CD14-positive monocyte (primary cell): ENCODE data around the gene MTHFS. TPM values are rescaled to one million over a fixed set of nuclear protein-coding genes. Genes with fewer than 3 reads are reported as not detected.

Source experiments
- DNase-seq, 3 donors: peaks; one replicate each; pipeline ENCODE4 v3.0.0-alpha.2; 2011 to 2022
- H2AFZ ChIP-seq: 2 replicates; pipeline ENCODE4 v1.6.0; 2012; ENCODE audit warnings: mild to moderate bottlenecking, low read depth, low read length, inconsistent platforms; ENCODE audit not compliant: insufficient read depth, poor library complexity, severe bottlenecking
- H3K27ac ChIP-seq, 2 donors: 1 replicate in 1 of 2; 2 replicates in 1 of 2; pipeline ENCODE4 v1.5.1; 2012 to 2013; ENCODE audit warnings: low read length in 2 of 2, control low read depth in 1 of 2, inconsistent platforms in 1 of 2, low read depth in 1 of 2, mild to moderate bottlenecking in 1 of 2
- H3K27me3 ChIP-seq, 2 donors: one replicate each; pipeline versions ENCODE4 v1.6.0 to v1.6.1; 2011 to 2013; ENCODE audit warnings: low read length in 2 of 2; ENCODE audit not compliant: control insufficient read depth in 2 of 2, insufficient read depth in 2 of 2
- H3K36me3 ChIP-seq, 2 donors: replicated peaks in 1 of 2; 1 replicate in 1 of 2; 2 replicates in 1 of 2; pipeline versions ENCODE4 v1.5.1 to v1.6.1; 2012 to 2013; ENCODE audit warnings: low read length in 2 of 2, control low read depth in 1 of 2, inconsistent platforms in 1 of 2, mild to moderate bottlenecking in 1 of 2; ENCODE audit not compliant: insufficient read depth in 2 of 2, control insufficient read depth in 1 of 2
- H3K4me1 ChIP-seq, 2 donors: 1 replicate in 1 of 2; 2 replicates in 1 of 2; pipeline versions ENCODE4 v1.5.1 to v1.6.1; 2012 to 2013; ENCODE audit warnings: low read length in 2 of 2, control low read depth in 1 of 2, inconsistent platforms in 1 of 2, mild to moderate bottlenecking in 1 of 2, moderate library complexity in 1 of 2; ENCODE audit not compliant: insufficient read depth in 2 of 2, control insufficient read depth in 1 of 2
- H3K4me2 ChIP-seq: replicated peaks from 2 replicates; pipeline ENCODE3; 2012; ENCODE audit warnings: low read length, moderate library complexity, mild to moderate bottlenecking; ENCODE audit not compliant: poor library complexity, severe bottlenecking; ENCODE audit errors: extremely low read depth
- H3K4me3 ChIP-seq, 3 experiments: fragments of 200-600 bp in 1 of 3; sonication (generic) in 1 of 3; replicated peaks in 1 of 3; 1 replicate in 2 of 3; 2 replicates in 1 of 3; pipeline ENCODE4 v1.5.1; 2011 to 2013; ENCODE audit warnings: low read length in 3 of 3, mild to moderate bottlenecking in 3 of 3, control low read depth in 2 of 3, low read depth in 2 of 3, inconsistent platforms in 1 of 3, moderate library complexity in 1 of 3
- H3K79me2 ChIP-seq: 2 replicates; pipeline ENCODE4 v1.6.0; 2012; ENCODE audit warnings: mild to moderate bottlenecking, control low read depth, inconsistent platforms, low read length, moderate library complexity; ENCODE audit not compliant: insufficient read depth
- H3K9ac ChIP-seq: 2 replicates; pipeline ENCODE4 v1.6.0; 2017; ENCODE audit warnings: low read length, mild to moderate bottlenecking; ENCODE audit not compliant: insufficient read depth, poor library complexity, severe bottlenecking
- H3K9me3 ChIP-seq, 2 donors: replicated peaks in 1 of 2; 1 replicate in 1 of 2; 2 replicates in 1 of 2; pipeline versions ENCODE4 v1.5.1 to v1.6.1; 2012 to 2013; ENCODE audit warnings: low read length in 2 of 2, control low read depth in 1 of 2; ENCODE audit not compliant: control insufficient read depth in 1 of 2, insufficient read depth in 1 of 2
- H4K20me1 ChIP-seq: 2 replicates; pipeline ENCODE4 v1.6.0; 2012; ENCODE audit warnings: mild to moderate bottlenecking, low read length, control low read depth, moderate library complexity; ENCODE audit not compliant: insufficient read depth
- H3K27ac Mint-ChIP-seq, 7 donors: one replicate each; pipeline ENCODE4 v1.8.0; 2020; ENCODE audit warnings: mild to moderate bottlenecking in 7 of 7, mixed read lengths in 7 of 7, moderate library complexity in 6 of 7, inconsistent platforms in 2 of 7
- H3K27me3 Mint-ChIP-seq, 3 donors: one replicate each; pipeline ENCODE4 v1.8.0; 2021 to 2022; ENCODE audit warnings: low read depth in 3 of 3, mild to moderate bottlenecking in 3 of 3, mixed read lengths in 3 of 3, moderate library complexity in 3 of 3, inconsistent platforms in 1 of 3
- H3K36me3 Mint-ChIP-seq, 2 donors: one replicate each; pipeline ENCODE4 v1.8.0; 2020; ENCODE audit warnings: mixed read lengths in 2 of 2, inconsistent platforms in 1 of 2, mild to moderate bottlenecking in 1 of 2
- H3K4me1 Mint-ChIP-seq: one replicate; pipeline ENCODE4 v1.8.0; 2020; ENCODE audit warnings: mild to moderate bottlenecking, mixed read lengths
- H3K4me3 Mint-ChIP-seq, 2 donors: one replicate each; pipeline ENCODE4 v1.8.0; 2020; ENCODE audit warnings: mild to moderate bottlenecking in 2 of 2, mixed read lengths in 2 of 2, moderate library complexity in 1 of 2
- H3K9me3 Mint-ChIP-seq, 7 donors: one replicate each; pipeline ENCODE4 v1.8.0; 2020 to 2022; ENCODE audit warnings: mixed read lengths in 7 of 7, mild to moderate bottlenecking in 6 of 7, moderate library complexity in 6 of 7, inconsistent platforms in 2 of 7
- WGBS: methylation state at CpG from one replicate; pipeline ENCODE4 v1.1.5; 2013; ENCODE audit warnings: missing lambda C conversion rate; ENCODE audit not compliant: insufficient coverage; 5-methylcytosine and 5-hydroxymethylcytosine counted together
- intact Hi-C, 2 donors: fragments of 100-400 bp; cut with micrococcal nuclease; formaldehyde crosslinking; loops; one replicate each; pipeline versions ENCODE4 v1.15.0 to v1.15.1; 2023
- polyA plus RNA-seq, 3 donors: library from polyadenylated mRNA; depleted of rRNA in 1 of 3; unstranded in 2 of 3; stranded (reverse) in 1 of 3; fragments of 300-500 nt in 2 of 3; fragments of >200 nt in 1 of 3; fragmentation: Illumina TruSeq in 2 of 3; gene quantifications; 1 replicate in 2 of 3; 2 replicates in 1 of 3; pipeline ENCODE4 v1.2.3, GENCODE V29; 2012 to 2021
- TF ChIP-seq, protein P1 (sequence below): fragments of 200-600 bp; IDR thresholded peaks from one replicate; pipeline ENCODE4 v1.8.0; 2022; ENCODE audit warnings: antibody characterized with exemption, mild to moderate bottlenecking

MTHFS gene
- polyA plus RNA-seq, 3 donors, result 44.6 to 129 (median 76.4) TPM

DNA sequence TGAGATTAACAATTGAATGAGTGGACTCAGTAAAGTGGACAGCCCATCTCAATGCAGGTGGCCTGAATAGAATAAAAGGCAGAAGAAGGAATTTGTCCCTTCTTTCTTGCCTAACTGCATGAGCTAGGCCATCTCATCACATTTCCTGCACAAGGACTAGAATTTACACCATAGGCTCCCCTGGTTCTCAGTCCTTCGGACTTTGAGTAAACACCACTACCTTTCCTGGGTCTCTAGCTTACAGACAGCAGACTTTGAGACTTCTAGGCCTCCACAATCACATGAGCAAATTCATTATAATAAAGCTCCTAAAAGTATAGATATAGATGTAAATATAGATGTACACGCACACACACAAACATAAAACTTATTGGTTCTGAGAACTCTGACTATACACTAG lies 28.3 kb downstream of the MTHFS start:
- H4K20me1 ChIP-seq, result peaks cover 50% of the 10 kb centered on the region
- H3K4me2 ChIP-seq, result no peak overlapping the region
- no peaks in the 10 kb centered on the region for H3K27me3 ChIP-seq
- H3K9ac ChIP-seq, result no peak overlapping the region
- H3K4me3 ChIP-seq, result no peak overlapping the region
- TF ChIP-seq, protein P1, sequence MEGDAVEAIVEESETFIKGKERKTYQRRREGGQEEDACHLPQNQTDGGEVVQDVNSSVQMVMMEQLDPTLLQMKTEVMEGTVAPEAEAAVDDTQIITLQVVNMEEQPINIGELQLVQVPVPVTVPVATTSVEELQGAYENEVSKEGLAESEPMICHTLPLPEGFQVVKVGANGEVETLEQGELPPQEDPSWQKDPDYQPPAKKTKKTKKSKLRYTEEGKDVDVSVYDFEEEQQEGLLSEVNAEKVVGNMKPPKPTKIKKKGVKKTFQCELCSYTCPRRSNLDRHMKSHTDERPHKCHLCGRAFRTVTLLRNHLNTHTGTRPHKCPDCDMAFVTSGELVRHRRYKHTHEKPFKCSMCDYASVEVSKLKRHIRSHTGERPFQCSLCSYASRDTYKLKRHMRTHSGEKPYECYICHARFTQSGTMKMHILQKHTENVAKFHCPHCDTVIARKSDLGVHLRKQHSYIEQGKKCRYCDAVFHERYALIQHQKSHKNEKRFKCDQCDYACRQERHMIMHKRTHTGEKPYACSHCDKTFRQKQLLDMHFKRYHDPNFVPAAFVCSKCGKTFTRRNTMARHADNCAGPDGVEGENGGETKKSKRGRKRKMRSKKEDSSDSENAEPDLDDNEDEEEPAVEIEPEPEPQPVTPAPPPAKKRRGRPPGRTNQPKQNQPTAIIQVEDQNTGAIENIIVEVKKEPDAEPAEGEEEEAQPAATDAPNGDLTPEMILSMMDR, result no peak
- no peak overlapping the region for H3K27ac Mint-ChIP-seq
- no peak overlapping the region for H2AFZ ChIP-seq
- H3K9me3 Mint-ChIP-seq, result peaks cover 0 to 3% (median 0%) of the 10 kb centered on the region in 7 donors
- H3K79me2 ChIP-seq, result no peaks in the 10 kb centered on the region
- H3K27me3 Mint-ChIP-seq, result no peaks in the 10 kb centered on the region
- no CpG with 5 or more reads among the region's 2 CpGs for WGBS
- peaks cover 0 to 1% of the 10 kb centered on the region in 2 donors for H3K9me3 ChIP-seq
- no peak overlapping the region for H3K27ac ChIP-seq
- DNase-seq, result no peak
- peaks cover 70 to 78% of the 10 kb centered on the region in 2 donors for H3K36me3 Mint-ChIP-seq
- H3K4me3 Mint-ChIP-seq, result no peak overlapping the region
- peaks cover 17% of the 10 kb centered on the region for H3K4me1 Mint-ChIP-seq
- H3K36me3 ChIP-seq, result peaks cover 41 to 92% of the 10 kb centered on the region in 2 donors
- H3K4me1 ChIP-seq, result peaks cover 3 to 11% of the 10 kb centered on the region in 2 donors
- intact Hi-C loops, result no loop called here

DNA sequence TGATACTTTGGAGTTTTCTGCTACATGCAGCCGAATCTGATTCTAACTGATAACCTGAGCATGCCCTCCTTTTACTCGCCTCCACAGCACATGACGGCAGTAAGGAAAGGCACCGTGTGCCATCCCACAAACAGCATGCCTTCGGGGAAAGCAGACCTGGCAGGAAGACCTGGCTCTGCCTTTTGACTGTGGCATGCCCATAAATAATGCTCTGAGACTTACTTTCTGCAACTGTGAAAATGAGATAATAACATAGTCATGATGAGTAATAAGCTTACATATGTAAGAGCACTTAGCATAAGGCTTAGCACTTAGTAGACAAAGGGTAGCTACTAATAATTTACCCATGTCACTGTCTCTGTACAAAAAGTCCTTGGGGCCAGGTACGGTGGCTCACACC lies 32.9 kb downstream of the MTHFS start:
- Histone ChIP-seq H2AFZ (no peak overlapping the region), H3K4me3 (no peak overlapping the region), H3K36me3 (peaks cover 20 to 75% of the 10 kb centered on the region in 2 donors), H3K9ac (no peak overlapping the region), H3K79me2 (no peaks in the 10 kb centered on the region), H3K9me3 (no peaks in the 10 kb centered on the region), H3K4me1 (no peaks in the 10 kb centered on the region), H3K4me2 (no peak overlapping the region), H3K27ac (no peak overlapping the region), H4K20me1 (peaks cover 50% of the 10 kb centered on the region), H3K27me3 (no peaks in the 10 kb centered on the region)
- Mint-ChIP-seq H3K4me3 (no peak overlapping the region), H3K36me3 (peaks cover 66 to 68% of the 10 kb centered on the region in 2 donors), H3K9me3 (no peaks in the 10 kb centered on the region), H3K27me3 (no peaks in the 10 kb centered on the region), H3K4me1 (peaks cover 3% of the 10 kb centered on the region), H3K27ac (no peak overlapping the region)
- 100% methylated on average over 4 of the region's 6 CpGs for WGBS
- intact Hi-C loops, result no loop called here
- DNase-seq, result no peak
- TF ChIP-seq, protein P1, result no peak
